Thyroid gland (tissue), 4 donors: ENCODE results near the gene UGT8.

Source experiments
- POLR2A ChIP-seq, 2 donors: fragments of 450-650 bp; IDR thresholded peaks; one replicate each; pipeline ENCODE4 v1.6.1; 2017; ENCODE audit warnings: antibody characterized with exemption in 2 of 2, mild to moderate bottlenecking in 2 of 2, moderate library complexity in 1 of 2
- TF ChIP-seq, protein P1 (sequence below), 6 experiments: fragments of 200-600 bp in 3 of 6; fragments of 450-650 bp in 3 of 6; sonication (generic) in 3 of 6; IDR thresholded peaks; one replicate each; pipeline ENCODE4 v1.5.1; 2016 to 2019; ENCODE audit warnings: antibody characterized with exemption in 6 of 6, mild to moderate bottlenecking in 2 of 6, inconsistent platforms in 1 of 6, moderate library complexity in 1 of 6

DNA sequence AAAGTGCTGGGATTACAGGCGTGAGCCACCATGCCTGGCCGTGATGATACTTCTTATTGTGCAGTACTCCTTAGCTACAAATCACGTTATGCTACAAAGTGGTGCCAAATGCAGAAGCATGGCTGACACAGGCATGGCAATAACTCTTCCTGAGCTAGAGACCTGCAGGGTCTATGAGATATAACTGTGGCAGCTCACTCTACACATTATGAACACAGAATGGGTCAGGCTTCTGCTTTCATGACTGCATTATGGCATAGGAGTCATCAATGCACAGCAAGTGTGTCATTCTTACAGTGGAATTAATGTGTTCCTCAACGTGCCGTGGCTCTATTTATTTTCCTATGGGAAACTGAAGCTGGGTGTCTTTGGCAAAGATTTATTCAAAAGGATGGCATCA is 64.5 kb downstream of the UGT8 start:
- TF ChIP-seq, protein P1, sequence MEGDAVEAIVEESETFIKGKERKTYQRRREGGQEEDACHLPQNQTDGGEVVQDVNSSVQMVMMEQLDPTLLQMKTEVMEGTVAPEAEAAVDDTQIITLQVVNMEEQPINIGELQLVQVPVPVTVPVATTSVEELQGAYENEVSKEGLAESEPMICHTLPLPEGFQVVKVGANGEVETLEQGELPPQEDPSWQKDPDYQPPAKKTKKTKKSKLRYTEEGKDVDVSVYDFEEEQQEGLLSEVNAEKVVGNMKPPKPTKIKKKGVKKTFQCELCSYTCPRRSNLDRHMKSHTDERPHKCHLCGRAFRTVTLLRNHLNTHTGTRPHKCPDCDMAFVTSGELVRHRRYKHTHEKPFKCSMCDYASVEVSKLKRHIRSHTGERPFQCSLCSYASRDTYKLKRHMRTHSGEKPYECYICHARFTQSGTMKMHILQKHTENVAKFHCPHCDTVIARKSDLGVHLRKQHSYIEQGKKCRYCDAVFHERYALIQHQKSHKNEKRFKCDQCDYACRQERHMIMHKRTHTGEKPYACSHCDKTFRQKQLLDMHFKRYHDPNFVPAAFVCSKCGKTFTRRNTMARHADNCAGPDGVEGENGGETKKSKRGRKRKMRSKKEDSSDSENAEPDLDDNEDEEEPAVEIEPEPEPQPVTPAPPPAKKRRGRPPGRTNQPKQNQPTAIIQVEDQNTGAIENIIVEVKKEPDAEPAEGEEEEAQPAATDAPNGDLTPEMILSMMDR (IDR thresholded peaks at IDR 0.05): no peak
- no peak for TF ChIP-seq POLR2A (IDR thresholded peaks at IDR 0.05)
